Activated naive CD4-positive, alpha-beta T cell treated with Interleukin-2 at 50 U/mL for 16 hours (primary cell): ENCODE results near the gene SNN.

Source experiments
- DNase-seq: peaks from one replicate; pipeline ENCODE4 v3.0.0-alpha.2; 2020

Gene SNN

GRCh38 chr16:11668623-11669379 is 546 bp downstream of the SNN start:
- DNase-seq: peak; percentile 30

GRCh38 chr16:11669380-11670146 is 1.3 kb downstream of the SNN start:
- no peak for DNase-seq

- peak; percentile 25 for DNase-seq
Measured at GRCh38 chr16:11670171-11671131, 2.2 kb downstream of the SNN start.

GRCh38 chr16:11671271-11671670 is 3.0 kb downstream of the SNN start:
- DNase-seq: no peak

- no peak for DNase-seq
Measured at GRCh38 chr16:11671676-11672075, 3.4 kb downstream of the SNN start.

GRCh38 chr16:11672206-11673090 is 4.2 kb downstream of the SNN start:
- no peak for DNase-seq

- DNase-seq: no peak
Measured at GRCh38 chr16:11673091-11674000, 5.1 kb downstream of the SNN start.

- no peak for DNase-seq
Measured at GRCh38 chr16:11674001-11674817, 6.0 kb downstream of the SNN start.

- DNase-seq: no peak
Measured at GRCh38 chr16:11674818-11675560, 6.7 kb downstream of the SNN start.

GRCh38 chr16:11675561-11676511 is 7.6 kb downstream of the SNN start:
- peak; percentile 25 for DNase-seq

- no peak for DNase-seq
Measured at GRCh38 chr16:11676799-11677198, 8.5 kb downstream of the SNN start.

- DNase-seq: no peak
Measured at GRCh38 chr16:11677451-11677951, 9.2 kb downstream of the SNN start.

- DNase-seq: no peak
Measured at GRCh38 chr16:11677959-11678881, 10.0 kb downstream of the SNN start.

- no peak for DNase-seq
Measured at GRCh38 chr16:11679250-11679649, 11.0 kb downstream of the SNN start.

GRCh38 chr16:11679941-11680911 is 12.0 kb downstream of the SNN start:
- DNase-seq: no peak
